ENCODE results near the gene GRAMD1B. TPM values are rescaled to one million over a fixed set of nuclear protein-coding genes. Genes with fewer than 3 reads are reported as not detected.

The GRAMD1B gene
- total and polyA plus RNA-seq, 2 donors (not counting 1 experiment from before 2014, with no cell fraction given): 0.58 to 11.6 TPM

DNA sequence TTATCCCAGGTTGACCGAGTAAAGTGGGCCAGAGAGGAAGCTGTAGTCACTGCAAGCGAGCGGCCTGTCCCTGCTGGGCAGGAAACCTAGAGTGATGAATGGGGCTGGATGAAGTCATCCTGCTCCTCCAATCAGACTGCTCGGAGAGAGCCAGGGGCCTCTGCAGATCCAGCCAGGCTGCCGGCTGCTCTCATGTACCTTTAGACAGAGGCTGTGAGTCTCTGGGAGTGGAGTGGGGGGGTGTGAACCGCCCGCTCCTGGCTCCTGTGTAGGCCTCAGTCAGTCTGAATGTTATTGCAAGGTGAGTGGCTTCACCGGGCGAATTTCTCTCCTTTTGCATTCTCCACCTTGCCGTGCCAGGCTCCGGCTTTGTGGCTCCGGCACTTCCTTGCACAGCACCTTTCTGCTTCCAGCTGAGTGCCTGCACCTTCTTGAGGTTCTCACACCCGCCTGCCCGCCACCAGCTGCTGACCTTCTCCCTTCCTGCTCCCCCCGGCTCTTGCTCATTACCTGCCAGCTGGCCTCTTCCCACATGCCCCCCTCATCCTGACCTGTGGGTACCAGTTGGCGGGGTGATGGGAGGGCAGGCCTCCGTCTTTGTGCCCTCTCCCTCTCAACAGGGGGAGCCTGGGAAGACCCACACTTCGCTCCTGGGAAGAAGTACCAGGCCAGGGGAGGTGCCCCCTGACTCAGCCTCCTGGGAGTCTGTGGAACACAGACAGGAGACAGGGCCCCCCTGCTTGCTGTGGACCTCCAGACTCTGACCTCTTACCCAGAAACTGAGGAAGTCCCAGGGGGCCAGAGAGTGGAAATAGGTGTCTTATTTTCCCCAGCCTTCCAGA lies 79.9 kb downstream of the GRAMD1B start:
- ChIA-PET POLR2A (no interaction called here), CTCF (interaction anchor here (0.6 to 4.0 kb wide), 8 partner anchors 25 to 71 kb away, joined by 4 to 21 read pairs (median 6); no protein-coding TSS in a partner anchor)
- Histone ChIP-seq H3K36me3 (replicated peaks in 1 of 2; ENCODE audit: control extremely low read depth in 1 of 2, control insufficient read depth in 1 of 2, extremely low read depth in 1 of 2, insufficient read depth in 2 of 2, low read length in 1 of 2) (no peaks in the 10 kb centered on the region), H2AFZ (ENCODE audit: insufficient read depth, low read depth, low read length, poor library complexity, severe bottlenecking) (no peak overlapping the region), H3K9me3 (ENCODE audit: control extremely low read depth in 1 of 3, control insufficient read depth in 2 of 3, insufficient read depth in 1 of 3, low read length in 2 of 3) (no peaks in the 10 kb centered on the region), H3K79me2 (ENCODE audit: control insufficient read depth, insufficient read depth, low read length) (peaks cover 3% of the 10 kb centered on the region), H3K9ac (ENCODE audit: low read length) (no peak overlapping the region), H3K27me3 (replicated peaks in 1 of 4; ENCODE audit: control extremely low read depth in 1 of 4, control insufficient read depth in 3 of 4, insufficient read depth in 4 of 4, low read length in 3 of 4) (no peaks in the 10 kb centered on the region), H3K4me2 (replicated peaks; ENCODE audit: low read depth, low read length, poor library complexity, severe bottlenecking) (no peak overlapping the region), H4K20me1 (ENCODE audit: control insufficient read depth, insufficient read depth, low read length, poor library complexity, severe bottlenecking) (no peaks in the 10 kb centered on the region), H3K4me1 (ENCODE audit: control insufficient read depth in 2 of 2, insufficient read depth in 2 of 2, low read length in 2 of 2) (peaks cover 3% of the 10 kb centered on the region in 2 donors), H3K4me3 (ENCODE audit: control extremely low read depth in 1 of 5, extremely low read depth in 1 of 5, insufficient read depth in 1 of 5, low read depth in 2 of 5, low read length in 4 of 5) (no peak overlapping the region), H3K27ac (ENCODE audit: low read length in 2 of 2) (no peak overlapping the region)
- Mint-ChIP-seq H3K27me3 (no peaks in the 10 kb centered on the region), H3K27ac (no peak overlapping the region), H3K4me1 (peaks cover 14% of the 10 kb centered on the region), H3K9me3 (ENCODE audit: insufficient read depth) (no peaks in the 10 kb centered on the region), H3K4me3 (no peak overlapping the region)
- 98% methylated on average over 13 of the region's 18 CpGs for WGBS (ENCODE audit: insufficient coverage)
- intact Hi-C loops (cut with micrococcal nuclease): loop anchor here (2.0 kb wide), 1 partner anchor 31 kb away; no protein-coding TSS in a partner anchor
- no peak for ATAC-seq (ENCODE audit: low read depth)
- TF ChIP-seq, protein P1, sequence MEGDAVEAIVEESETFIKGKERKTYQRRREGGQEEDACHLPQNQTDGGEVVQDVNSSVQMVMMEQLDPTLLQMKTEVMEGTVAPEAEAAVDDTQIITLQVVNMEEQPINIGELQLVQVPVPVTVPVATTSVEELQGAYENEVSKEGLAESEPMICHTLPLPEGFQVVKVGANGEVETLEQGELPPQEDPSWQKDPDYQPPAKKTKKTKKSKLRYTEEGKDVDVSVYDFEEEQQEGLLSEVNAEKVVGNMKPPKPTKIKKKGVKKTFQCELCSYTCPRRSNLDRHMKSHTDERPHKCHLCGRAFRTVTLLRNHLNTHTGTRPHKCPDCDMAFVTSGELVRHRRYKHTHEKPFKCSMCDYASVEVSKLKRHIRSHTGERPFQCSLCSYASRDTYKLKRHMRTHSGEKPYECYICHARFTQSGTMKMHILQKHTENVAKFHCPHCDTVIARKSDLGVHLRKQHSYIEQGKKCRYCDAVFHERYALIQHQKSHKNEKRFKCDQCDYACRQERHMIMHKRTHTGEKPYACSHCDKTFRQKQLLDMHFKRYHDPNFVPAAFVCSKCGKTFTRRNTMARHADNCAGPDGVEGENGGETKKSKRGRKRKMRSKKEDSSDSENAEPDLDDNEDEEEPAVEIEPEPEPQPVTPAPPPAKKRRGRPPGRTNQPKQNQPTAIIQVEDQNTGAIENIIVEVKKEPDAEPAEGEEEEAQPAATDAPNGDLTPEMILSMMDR (IDR thresholded peaks at IDR 0.05): no peak
- no peak for TF ChIP-seq EZH2 (IDR thresholded peaks at IDR 0.05; ENCODE audit: borderline replicate concordance, insufficient read depth, low read depth, low read length, poor library complexity, severe bottlenecking)
- no peak for DNase-seq

DNA sequence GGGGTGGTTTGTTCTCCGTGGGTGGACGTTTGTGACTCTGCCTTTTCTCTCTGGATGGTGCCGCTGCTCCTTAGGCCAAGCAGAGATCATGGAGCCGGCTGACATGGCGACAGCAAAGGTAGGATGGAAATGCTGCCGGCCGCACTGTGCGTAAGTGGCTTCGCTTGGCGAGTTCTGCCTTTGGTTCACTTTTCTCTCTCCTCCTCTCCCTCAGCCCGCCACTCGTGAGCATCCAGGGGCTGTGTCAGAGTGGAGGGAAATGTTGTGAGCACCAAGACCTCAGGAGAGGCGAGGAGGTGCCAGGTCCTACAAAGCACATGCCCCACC lies 80.5 kb downstream of the GRAMD1B start:
- no peak for ATAC-seq (ENCODE audit: low read depth)
- no peak overlapping the region for H3K4me3 ChIP-seq (ENCODE audit: control extremely low read depth in 1 of 5, extremely low read depth in 1 of 5, insufficient read depth in 1 of 5, low read depth in 2 of 5, low read length in 4 of 5)
- CTCF ChIA-PET: interaction anchor here (1.0 to 4.0 kb wide), 6 partner anchors 25 to 70 kb away, joined by 3 to 21 read pairs (median 4); no protein-coding TSS in a partner anchor
- H3K4me1 ChIP-seq (ENCODE audit: control insufficient read depth in 2 of 2, insufficient read depth in 2 of 2, low read length in 2 of 2): peaks cover 3% of the 10 kb centered on the region in 2 donors
- no peaks in the 10 kb centered on the region for H3K9me3 ChIP-seq (ENCODE audit: control extremely low read depth in 1 of 3, control insufficient read depth in 2 of 3, insufficient read depth in 1 of 3, low read length in 2 of 3)
- POLR2A ChIA-PET: no interaction called here
- 97% methylated on average over 3 of the region's 13 CpGs for WGBS (ENCODE audit: insufficient coverage)
- no peak overlapping the region for H3K4me3 Mint-ChIP-seq
- H3K9me3 Mint-ChIP-seq (ENCODE audit: insufficient read depth): no peaks in the 10 kb centered on the region
- H3K36me3 ChIP-seq (replicated peaks in 1 of 2; ENCODE audit: control extremely low read depth in 1 of 2, control insufficient read depth in 1 of 2, extremely low read depth in 1 of 2, insufficient read depth in 2 of 2, low read length in 1 of 2): no peaks in the 10 kb centered on the region
- peaks cover 3% of the 10 kb centered on the region for H3K79me2 ChIP-seq (ENCODE audit: control insufficient read depth, insufficient read depth, low read length)
- H3K9ac ChIP-seq (ENCODE audit: low read length): no peak overlapping the region
- H3K4me1 Mint-ChIP-seq: peaks cover 10% of the 10 kb centered on the region
- no peak for TF ChIP-seq EZH2 (IDR thresholded peaks at IDR 0.05; ENCODE audit: borderline replicate concordance, insufficient read depth, low read depth, low read length, poor library complexity, severe bottlenecking)
- TF ChIP-seq, protein P1 (IDR thresholded peaks at IDR 0.05): no peak
- no peak overlapping the region for H3K4me2 ChIP-seq (replicated peaks; ENCODE audit: low read depth, low read length, poor library complexity, severe bottlenecking)
- H3K27ac Mint-ChIP-seq: no peak overlapping the region
- no peak overlapping the region for H3K27ac ChIP-seq (ENCODE audit: low read length in 2 of 2)
- no peaks in the 10 kb centered on the region for H3K27me3 ChIP-seq (replicated peaks in 1 of 4; ENCODE audit: control extremely low read depth in 1 of 4, control insufficient read depth in 3 of 4, insufficient read depth in 4 of 4, low read length in 3 of 4)
- intact Hi-C loops (cut with micrococcal nuclease): loop anchor here (2.0 kb wide), 1 partner anchor 32 kb away; no protein-coding TSS in a partner anchor
- DNase-seq: no peak
- no peak overlapping the region for H2AFZ ChIP-seq (ENCODE audit: insufficient read depth, low read depth, low read length, poor library complexity, severe bottlenecking)
- no peaks in the 10 kb centered on the region for H3K27me3 Mint-ChIP-seq
- H4K20me1 ChIP-seq (ENCODE audit: control insufficient read depth, insufficient read depth, low read length, poor library complexity, severe bottlenecking): no peaks in the 10 kb centered on the region
